Neuronal stem cell (in vitro differentiated cells): ENCODE results near the gene CIT.

Experiments
- DNase-seq: peaks from one replicate; pipeline ENCODE4 v3.0.0-alpha.2; 2013; ENCODE audit warnings: low spot score
- H2AFZ ChIP-seq: one replicate; pipeline ENCODE4 v1.6.1; 2013; ENCODE audit warnings: mild to moderate bottlenecking, low read length, inconsistent platforms
- H2AK5ac ChIP-seq: 2 replicates; pipeline ENCODE4 v1.6.1; 2013; ENCODE audit warnings: low read depth, mild to moderate bottlenecking, inconsistent platforms, low read length, moderate library complexity, mixed read lengths
- H2BK120ac ChIP-seq: 2 replicates; pipeline ENCODE4 v1.6.1; 2013; ENCODE audit warnings: low read depth, mild to moderate bottlenecking, inconsistent platforms, low read length, moderate library complexity, mixed read lengths
- H2BK12ac ChIP-seq: one replicate; pipeline ENCODE4 v1.6.1; 2013; ENCODE audit warnings: low read length, inconsistent platforms
- H2BK15ac ChIP-seq: 2 replicates; pipeline ENCODE4 v1.6.1; 2013; ENCODE audit warnings: mild to moderate bottlenecking, low read length, inconsistent platforms, mixed read lengths
- H2BK5ac ChIP-seq: one replicate; pipeline ENCODE4 v1.6.1; 2013; ENCODE audit warnings: inconsistent platforms, mild to moderate bottlenecking, low read length, moderate library complexity
- H3K14ac ChIP-seq: one replicate; pipeline ENCODE4 v1.6.1; 2013; ENCODE audit warnings: low read length, inconsistent platforms
- H3K18ac ChIP-seq: 2 replicates; pipeline ENCODE4 v1.6.1; 2013; ENCODE audit warnings: low read length, inconsistent platforms
- H3K23ac ChIP-seq: 2 replicates; pipeline ENCODE4 v1.6.1; 2013; ENCODE audit warnings: low read depth, mild to moderate bottlenecking, mixed read lengths, low read length, inconsistent platforms; ENCODE audit not compliant: poor library complexity
- H3K27ac ChIP-seq: replicated peaks from 3 replicates; pipeline ENCODE4 v1.5.1; 2013; ENCODE audit warnings: low read length, inconsistent platforms
- H3K27me3 ChIP-seq, 3 experiments: 2 replicates each; pipeline ENCODE4 v1.6.1; 2013; ENCODE audit warnings: low read length in 3 of 3, mild to moderate bottlenecking in 2 of 3, inconsistent platforms in 1 of 3, low read depth in 1 of 3, mixed read lengths in 1 of 3, moderate library complexity in 1 of 3; ENCODE audit not compliant: control insufficient read depth in 3 of 3, insufficient read depth in 3 of 3
- H3K36me3 ChIP-seq, 2 donors: replicated peaks in 1 of 2; 2 replicates each; pipeline ENCODE4 v1.6.1; 2013; ENCODE audit warnings: low read length in 2 of 2; ENCODE audit not compliant: control insufficient read depth in 2 of 2, insufficient read depth in 2 of 2
- H3K4ac ChIP-seq: 2 replicates; pipeline ENCODE4 v1.6.1; 2013; ENCODE audit warnings: inconsistent platforms, mild to moderate bottlenecking, low read length, moderate library complexity
- H3K4me1 ChIP-seq, 2 donors: 1 replicate in 1 of 2; 2 replicates in 1 of 2; pipeline ENCODE4 v1.6.1; 2013; ENCODE audit warnings: low read length in 2 of 2, low read depth in 1 of 2; ENCODE audit not compliant: control insufficient read depth in 2 of 2, insufficient read depth in 1 of 2
- H3K4me2 ChIP-seq: one replicate; pipeline ENCODE4 v1.6.1; 2013; ENCODE audit warnings: mild to moderate bottlenecking, low read length, inconsistent platforms; ENCODE audit not compliant: insufficient read depth, poor library complexity, severe bottlenecking
- H3K4me3 ChIP-seq, 2 donors: 2 replicates each; pipeline ENCODE4 v1.5.1; 2013; ENCODE audit warnings: low read length in 2 of 2, mild to moderate bottlenecking in 2 of 2, inconsistent platforms in 1 of 2, moderate library complexity in 1 of 2
- H3K79me1 ChIP-seq: one replicate; pipeline ENCODE4 v1.6.1; 2013; ENCODE audit warnings: low read depth, mild to moderate bottlenecking, inconsistent platforms, low read length, moderate library complexity
- H3K9ac ChIP-seq: one replicate; pipeline ENCODE4 v1.6.1; 2013; ENCODE audit warnings: mild to moderate bottlenecking, low read depth, low read length, inconsistent platforms; ENCODE audit not compliant: poor library complexity
- H3K9me3 ChIP-seq, 2 donors: replicated peaks in 1 of 2; 2 replicates each; pipeline versions ENCODE3 to v1.6.1; 2013; ENCODE audit warnings: low read length in 2 of 2, mild to moderate bottlenecking in 2 of 2, inconsistent platforms in 1 of 2, low read depth in 1 of 2, mixed read lengths in 1 of 2, moderate library complexity in 1 of 2; ENCODE audit not compliant: control insufficient read depth in 2 of 2, insufficient read depth in 1 of 2
- H4K8ac ChIP-seq: one replicate; pipeline ENCODE4 v1.6.1; 2013; ENCODE audit warnings: low read depth, mild to moderate bottlenecking, inconsistent platforms, low read length, moderate library complexity
- H4K91ac ChIP-seq: one replicate; pipeline ENCODE4 v1.6.1; 2013; ENCODE audit warnings: low read length, low read depth, mild to moderate bottlenecking, inconsistent platforms; ENCODE audit not compliant: poor library complexity
- WGBS, 2 donors: extraction: QIAGEN DNeasy Blood & Tissue Kit; methylation state at CpG; one replicate each; pipeline ENCODE4 v1.1.7; 2013; ENCODE audit warnings: missing lambda C conversion rate in 2 of 2, mixed read lengths in 1 of 2; ENCODE audit not compliant: insufficient read length in 2 of 2, insufficient replicate concordance in 1 of 2; ENCODE audit errors: extremely low coverage in 2 of 2; 5-methylcytosine and 5-hydroxymethylcytosine counted together

Gene CIT

GRCh38 chr12:119683413-119683812, 193.7 kb downstream of the CIT start:
- Histone ChIP-seq H2BK5ac (no peak overlapping the region), H2BK12ac (no peak overlapping the region), H3K4me2 (no peak overlapping the region), H2BK120ac (no peak overlapping the region), H3K9me3 (no peaks in the 10 kb centered on the region), H3K27ac (no peak overlapping the region), H2BK15ac (no peak overlapping the region), H3K9ac (no peak overlapping the region), H4K8ac (no peak overlapping the region), H4K91ac (no peak overlapping the region), H3K4me1 (no peaks in the 10 kb centered on the region), H3K4me3 (no peak overlapping the region), H3K27me3 (no peaks in the 10 kb centered on the region), H3K23ac (no peak overlapping the region), H2AK5ac (no peak overlapping the region), H3K14ac (no peak overlapping the region), H3K36me3 (peaks cover 39 to 76% of the 10 kb centered on the region in 2 donors), H3K79me1 (no peaks in the 10 kb centered on the region), H3K4ac (no peak overlapping the region), H2AFZ (no peak overlapping the region), H3K18ac (no peak overlapping the region)
- no peak for DNase-seq
- no CpG with 5 or more reads among the region's 6 CpGs for WGBS, 2 donors

- Histone ChIP-seq H3K27ac (no peak overlapping the region), H2AK5ac (no peak overlapping the region)
Observed at GRCh38 chr12:119682639-119683252, 194.4 kb downstream of the CIT start.

DNA sequence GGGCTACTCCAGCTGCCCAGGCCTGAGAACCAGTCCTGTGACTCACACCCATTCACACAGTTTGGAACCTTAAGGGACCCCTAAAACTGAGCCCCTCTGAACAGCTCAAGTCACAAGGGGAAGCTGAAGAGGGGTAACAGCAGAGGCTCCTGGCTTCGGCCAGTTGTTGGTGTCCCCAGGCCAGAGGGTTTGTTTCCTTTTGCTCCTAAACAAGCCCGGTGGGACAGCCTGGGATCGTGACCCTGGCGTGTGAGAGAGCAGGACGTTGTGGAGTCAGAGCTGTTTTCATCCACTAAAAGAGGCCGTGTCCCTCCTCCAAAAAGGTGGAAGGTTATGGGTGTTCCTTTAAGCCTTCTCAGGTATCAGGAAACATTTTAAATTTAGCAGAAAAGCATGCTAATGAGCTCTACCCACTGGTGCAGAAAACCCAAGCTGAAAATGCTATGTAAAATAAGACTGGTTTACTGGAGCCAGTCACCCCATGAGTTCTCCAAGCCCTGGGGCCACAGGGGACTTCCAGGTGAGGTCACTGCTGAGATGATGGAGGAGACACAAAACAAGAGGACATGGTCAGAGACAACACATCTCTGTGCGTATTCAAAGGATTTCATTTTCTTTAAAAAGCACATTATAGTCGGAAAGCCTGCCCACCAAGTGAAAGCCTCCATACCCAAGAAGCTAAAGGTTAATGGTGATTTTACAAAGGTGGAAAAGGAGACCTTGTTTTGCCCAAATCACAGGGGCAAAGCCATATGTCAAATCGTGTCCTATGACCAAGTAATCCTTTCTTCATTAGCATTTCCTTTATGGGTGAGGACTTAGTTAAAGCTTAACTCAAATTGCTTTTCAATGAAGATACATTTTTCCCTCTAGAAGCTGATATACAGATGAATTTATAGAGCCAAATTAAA, 195.1 kb downstream of the CIT start:
- Histone ChIP-seq H2AFZ (no peak overlapping the region), H3K4me2 (no peak overlapping the region), H4K91ac (no peak overlapping the region), H3K27ac (no peak overlapping the region), H3K4me3 (no peak overlapping the region), H3K14ac (no peak overlapping the region), H2BK5ac (no peak overlapping the region), H2BK12ac (no peak overlapping the region), H3K23ac (no peak overlapping the region), H2AK5ac (no peak overlapping the region), H3K18ac (no peak overlapping the region), H3K36me3 (peaks cover 37 to 74% of the 10 kb centered on the region in 2 donors), H3K9me3 (no peaks in the 10 kb centered on the region), H3K79me1 (no peaks in the 10 kb centered on the region), H4K8ac (no peak overlapping the region), H3K9ac (no peak overlapping the region), H3K27me3 (no peaks in the 10 kb centered on the region), H2BK120ac (no peak overlapping the region), H2BK15ac (no peak overlapping the region), H3K4me1 (no peaks in the 10 kb centered on the region), H3K4ac (no peak overlapping the region)
- DNase-seq, result no peak
- no CpG with 5 or more reads among the region's 9 CpGs for WGBS, 2 donors

More at GRCh38 chr12:119682639-119683252, 194.4 kb downstream of the CIT start:
- Histone ChIP-seq H3K9me3 (no peaks in the 10 kb centered on the region), H3K36me3 (peaks cover 38 to 75% of the 10 kb centered on the region in 2 donors), H3K4me2 (no peak overlapping the region), H3K4ac (no peak overlapping the region), H4K8ac (no peak overlapping the region), H2AFZ (no peak overlapping the region), H3K4me3 (no peak overlapping the region), H4K91ac (no peak overlapping the region), H2BK15ac (no peak overlapping the region), H3K23ac (no peak overlapping the region), H3K14ac (no peak overlapping the region), H3K18ac (no peak overlapping the region), H3K79me1 (no peaks in the 10 kb centered on the region), H3K4me1 (no peaks in the 10 kb centered on the region), H3K9ac (no peak overlapping the region), H3K27me3 (no peaks in the 10 kb centered on the region), H2BK12ac (no peak overlapping the region), H2BK120ac (no peak overlapping the region), H2BK5ac (no peak overlapping the region)
- no CpG with 5 or more reads among the region's 3 CpGs for WGBS, 2 donors
- DNase-seq, result no peak

- Histone ChIP-seq H4K91ac (no peak overlapping the region), H2AFZ (no peak overlapping the region), H3K27ac (no peak overlapping the region), H3K9ac (no peak overlapping the region), H2BK15ac (no peak overlapping the region), H3K18ac (no peak overlapping the region), H3K9me3 (no peaks in the 10 kb centered on the region), H3K14ac (no peak overlapping the region), H4K8ac (no peak overlapping the region), H3K4me2 (no peak overlapping the region), H3K4ac (no peak overlapping the region), H3K4me3 (no peak overlapping the region), H2BK120ac (no peak overlapping the region), H2AK5ac (no peak overlapping the region), H3K79me1 (no peaks in the 10 kb centered on the region), H2BK12ac (no peak overlapping the region), H3K4me1 (no peaks in the 10 kb centered on the region), H3K36me3 (peaks cover 39 to 74% of the 10 kb centered on the region in 2 donors), H3K23ac (no peak overlapping the region), H2BK5ac (no peak overlapping the region), H3K27me3 (no peaks in the 10 kb centered on the region)
- no peak for DNase-seq
- no CpG with 5 or more reads among the region's 8 CpGs for WGBS, 2 donors
Observed at GRCh38 chr12:119681111-119681510, 196.0 kb downstream of the CIT start.
